Measurements from ENCODE around the gene AMPD2. TPM values are rescaled to one million over a fixed set of nuclear protein-coding genes. Genes with fewer than 3 reads are reported as not detected.

The AMPD2 gene
- total RNA-seq, 1 experiment from 2014 or later: 69.9 TPM

DNA sequence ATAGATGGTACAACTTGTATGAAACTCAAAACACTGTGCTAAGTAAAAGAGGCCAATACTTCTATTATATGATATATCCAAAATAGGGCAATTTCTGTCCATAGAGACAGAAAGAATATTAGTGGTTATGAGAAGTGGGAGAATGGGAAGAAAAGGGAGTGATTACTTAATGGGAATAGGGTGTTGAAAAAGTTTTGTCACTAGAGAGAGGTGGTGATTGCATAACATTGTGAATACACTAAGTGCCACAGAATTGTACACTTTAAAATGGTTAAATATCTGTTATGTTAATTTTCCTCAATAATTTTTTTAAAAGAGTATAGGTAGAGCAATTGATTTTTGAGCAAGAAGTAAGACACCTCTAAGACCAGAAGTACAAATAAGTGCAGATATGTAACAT is 30.0 kb upstream of the AMPD2 start:
- H3K36me3 ChIP-seq (ENCODE audit: control insufficient read depth in 1 of 2, insufficient read depth in 2 of 2, low read length in 2 of 2): peaks cover 33 to 40% of the 10 kb centered on the region in 2 experiments

More for the DNA sequence above, 30.0 kb upstream of the AMPD2 start:
- BruUV-seq (replicated peaks): no TSS peak
- no peak overlapping the region for H3K4me3 ChIP-seq (replicated peaks in 1 of 2; ENCODE audit: low read depth in 1 of 2, low read length in 2 of 2)
- no peaks in the 10 kb centered on the region for H3K9me3 ChIP-seq (ENCODE audit: control insufficient read depth in 1 of 2, insufficient read depth in 1 of 2, low read depth in 1 of 2, low read length in 2 of 2)
- H3K9ac ChIP-seq (ENCODE audit: low read length): no peak overlapping the region
- ChIA-PET CTCF (no interaction called here), RAD21 (ENCODE audit: low non-redundant PET in 1 of 2, low total read pairs in 2 of 2, uncharacterized antibody in 2 of 2, unreplicated experiment in 2 of 2) (no interaction called here), POLR2A (interaction anchor here (1.1 kb wide), 1 partner anchor 41 kb away, joined by 6 read pairs; the partner anchor contains the start of gene GNAI3)
- H3K79me2 ChIP-seq (ENCODE audit: insufficient read depth, low read length): no peaks in the 10 kb centered on the region
- no peaks in the 10 kb centered on the region for H3K4me1 ChIP-seq (ENCODE audit: control insufficient read depth in 1 of 2, insufficient read depth in 2 of 2, low read length in 2 of 2)
- intact Hi-C loops (cut with micrococcal nuclease): no loop called here
- no peak overlapping the region for H3K4me2 ChIP-seq (ENCODE audit: low read length)
- no peak for TF ChIP-seq YY1 (IDR thresholded peaks at IDR 0.05; ENCODE audit: extremely low read depth, insufficient replicate concordance, low read depth, low read length)
- no peak for TF ChIP-seq CEBPB (IDR thresholded peaks at IDR 0.05; ENCODE audit: low read depth)
- no peak for TF ChIP-seq SRF (IDR thresholded peaks at IDR 0.05; ENCODE audit: low read depth)
- no peak for TF ChIP-seq EZH2 (IDR thresholded peaks at IDR 0.05)
- no peak for TF ChIP-seq ZFX (IDR thresholded peaks at IDR 0.05)
- TF ChIP-seq EZH2phosphoT487 (IDR thresholded peaks at IDR 0.05; ENCODE audit: borderline replicate concordance): no peak
- TF ChIP-seq SIN3A (IDR thresholded peaks at IDR 0.05; ENCODE audit: low read depth): no peak
- no peak for TF ChIP-seq TCF7L2 (IDR thresholded peaks at IDR 0.05; ENCODE audit: borderline replicate concordance, extremely low read depth, insufficient read depth, insufficient read length)
- no peak for TF ChIP-seq CBX3 (IDR thresholded peaks at IDR 0.05; ENCODE audit: low read depth)
- TF ChIP-seq, protein P1, sequence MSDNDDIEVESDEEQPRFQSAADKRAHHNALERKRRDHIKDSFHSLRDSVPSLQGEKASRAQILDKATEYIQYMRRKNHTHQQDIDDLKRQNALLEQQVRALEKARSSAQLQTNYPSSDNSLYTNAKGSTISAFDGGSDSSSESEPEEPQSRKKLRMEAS (IDR thresholded peaks at IDR 0.05): no peak
- TF ChIP-seq, protein P2, sequence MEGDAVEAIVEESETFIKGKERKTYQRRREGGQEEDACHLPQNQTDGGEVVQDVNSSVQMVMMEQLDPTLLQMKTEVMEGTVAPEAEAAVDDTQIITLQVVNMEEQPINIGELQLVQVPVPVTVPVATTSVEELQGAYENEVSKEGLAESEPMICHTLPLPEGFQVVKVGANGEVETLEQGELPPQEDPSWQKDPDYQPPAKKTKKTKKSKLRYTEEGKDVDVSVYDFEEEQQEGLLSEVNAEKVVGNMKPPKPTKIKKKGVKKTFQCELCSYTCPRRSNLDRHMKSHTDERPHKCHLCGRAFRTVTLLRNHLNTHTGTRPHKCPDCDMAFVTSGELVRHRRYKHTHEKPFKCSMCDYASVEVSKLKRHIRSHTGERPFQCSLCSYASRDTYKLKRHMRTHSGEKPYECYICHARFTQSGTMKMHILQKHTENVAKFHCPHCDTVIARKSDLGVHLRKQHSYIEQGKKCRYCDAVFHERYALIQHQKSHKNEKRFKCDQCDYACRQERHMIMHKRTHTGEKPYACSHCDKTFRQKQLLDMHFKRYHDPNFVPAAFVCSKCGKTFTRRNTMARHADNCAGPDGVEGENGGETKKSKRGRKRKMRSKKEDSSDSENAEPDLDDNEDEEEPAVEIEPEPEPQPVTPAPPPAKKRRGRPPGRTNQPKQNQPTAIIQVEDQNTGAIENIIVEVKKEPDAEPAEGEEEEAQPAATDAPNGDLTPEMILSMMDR (IDR thresholded peaks at IDR 0.05 in 2 of 3, conservative IDR thresholded peaks at IDR 0.05 in 1 of 3; ENCODE audit: borderline replicate concordance in 1 of 3, insufficient read depth in 1 of 3, low read depth in 2 of 3, low read length in 2 of 3): no peak
- TF ChIP-seq POLR2A (IDR thresholded peaks at IDR 0.05; ENCODE audit: borderline replicate concordance, extremely low read depth, insufficient read depth, insufficient read length): no peak
- no peak for TF ChIP-seq SP1 (IDR thresholded peaks at IDR 0.05; ENCODE audit: low read depth)
- TF ChIP-seq EGR1 (IDR thresholded peaks at IDR 0.05; ENCODE audit: low read depth): no peak
- TF ChIP-seq, protein P3, sequence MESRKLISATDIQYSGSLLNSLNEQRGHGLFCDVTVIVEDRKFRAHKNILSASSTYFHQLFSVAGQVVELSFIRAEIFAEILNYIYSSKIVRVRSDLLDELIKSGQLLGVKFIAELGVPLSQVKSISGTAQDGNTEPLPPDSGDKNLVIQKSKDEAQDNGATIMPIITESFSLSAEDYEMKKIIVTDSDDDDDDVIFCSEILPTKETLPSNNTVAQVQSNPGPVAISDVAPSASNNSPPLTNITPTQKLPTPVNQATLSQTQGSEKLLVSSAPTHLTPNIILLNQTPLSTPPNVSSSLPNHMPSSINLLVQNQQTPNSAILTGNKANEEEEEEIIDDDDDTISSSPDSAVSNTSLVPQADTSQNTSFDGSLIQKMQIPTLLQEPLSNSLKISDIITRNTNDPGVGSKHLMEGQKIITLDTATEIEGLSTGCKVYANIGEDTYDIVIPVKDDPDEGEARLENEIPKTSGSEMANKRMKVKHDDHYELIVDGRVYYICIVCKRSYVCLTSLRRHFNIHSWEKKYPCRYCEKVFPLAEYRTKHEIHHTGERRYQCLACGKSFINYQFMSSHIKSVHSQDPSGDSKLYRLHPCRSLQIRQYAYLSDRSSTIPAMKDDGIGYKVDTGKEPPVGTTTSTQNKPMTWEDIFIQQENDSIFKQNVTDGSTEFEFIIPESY (IDR thresholded peaks at IDR 0.05; ENCODE audit: extremely low read depth, insufficient replicate concordance, low read length): no peak
- TF ChIP-seq ELF1 (IDR thresholded peaks at IDR 0.05; ENCODE audit: borderline replicate concordance, low read depth): no peak
- TF ChIP-seq, protein P4, sequence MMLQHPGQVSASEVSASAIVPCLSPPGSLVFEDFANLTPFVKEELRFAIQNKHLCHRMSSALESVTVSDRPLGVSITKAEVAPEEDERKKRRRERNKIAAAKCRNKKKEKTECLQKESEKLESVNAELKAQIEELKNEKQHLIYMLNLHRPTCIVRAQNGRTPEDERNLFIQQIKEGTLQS (IDR thresholded peaks at IDR 0.05): no peak
- no peaks in the 10 kb centered on the region for H4K20me1 ChIP-seq (ENCODE audit: insufficient read depth)
- DNase-seq (ENCODE audit: low read depth, low spot score) (no peak), ATAC-seq (no peak)
- no peak overlapping the region for H3K27ac ChIP-seq (ENCODE audit: low read depth, low read length)
- no peaks in the 10 kb centered on the region for H3K9me2 ChIP-seq (ENCODE audit: insufficient read depth)
- H2AFZ ChIP-seq (ENCODE audit: low read depth, low read length, poor library complexity, severe bottlenecking): no peak overlapping the region
- H3K27me3 ChIP-seq (ENCODE audit: insufficient read depth, low read length): no peaks in the 10 kb centered on the region
